Measurements from ENCODE around the gene NUDT4B.
A peak's percentile ranks its signal among the peaks of the same experiment; 100 is the strongest.
"Not testable (repeated sequence)": the region's sequence is repeated elsewhere in the genome, so short reads cannot be mapped to it uniquely, and the experiment has no call there.

NUDT4B gene

DNA sequence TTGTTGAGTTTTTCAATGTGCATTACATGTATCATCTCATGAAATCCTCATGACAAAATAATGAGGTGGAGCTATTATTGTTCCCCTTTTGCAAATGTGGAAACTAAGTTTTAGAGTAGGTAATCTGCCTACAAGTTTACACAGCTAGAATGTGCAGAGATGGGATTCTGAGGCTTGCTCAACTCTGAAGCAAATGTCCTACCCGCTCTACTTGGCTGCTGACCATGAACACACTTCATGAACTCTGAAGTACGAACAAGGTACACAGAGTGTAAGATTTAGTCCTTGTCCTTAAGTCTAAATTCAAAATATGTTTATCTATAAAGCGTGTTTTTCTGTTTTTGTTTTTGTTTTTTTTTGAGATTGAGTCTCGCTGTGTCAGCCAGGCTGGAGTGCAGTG lies 5.4 kb upstream of the NUDT4B start:
- not testable (repeated sequence) for DNase-seq

DNA sequence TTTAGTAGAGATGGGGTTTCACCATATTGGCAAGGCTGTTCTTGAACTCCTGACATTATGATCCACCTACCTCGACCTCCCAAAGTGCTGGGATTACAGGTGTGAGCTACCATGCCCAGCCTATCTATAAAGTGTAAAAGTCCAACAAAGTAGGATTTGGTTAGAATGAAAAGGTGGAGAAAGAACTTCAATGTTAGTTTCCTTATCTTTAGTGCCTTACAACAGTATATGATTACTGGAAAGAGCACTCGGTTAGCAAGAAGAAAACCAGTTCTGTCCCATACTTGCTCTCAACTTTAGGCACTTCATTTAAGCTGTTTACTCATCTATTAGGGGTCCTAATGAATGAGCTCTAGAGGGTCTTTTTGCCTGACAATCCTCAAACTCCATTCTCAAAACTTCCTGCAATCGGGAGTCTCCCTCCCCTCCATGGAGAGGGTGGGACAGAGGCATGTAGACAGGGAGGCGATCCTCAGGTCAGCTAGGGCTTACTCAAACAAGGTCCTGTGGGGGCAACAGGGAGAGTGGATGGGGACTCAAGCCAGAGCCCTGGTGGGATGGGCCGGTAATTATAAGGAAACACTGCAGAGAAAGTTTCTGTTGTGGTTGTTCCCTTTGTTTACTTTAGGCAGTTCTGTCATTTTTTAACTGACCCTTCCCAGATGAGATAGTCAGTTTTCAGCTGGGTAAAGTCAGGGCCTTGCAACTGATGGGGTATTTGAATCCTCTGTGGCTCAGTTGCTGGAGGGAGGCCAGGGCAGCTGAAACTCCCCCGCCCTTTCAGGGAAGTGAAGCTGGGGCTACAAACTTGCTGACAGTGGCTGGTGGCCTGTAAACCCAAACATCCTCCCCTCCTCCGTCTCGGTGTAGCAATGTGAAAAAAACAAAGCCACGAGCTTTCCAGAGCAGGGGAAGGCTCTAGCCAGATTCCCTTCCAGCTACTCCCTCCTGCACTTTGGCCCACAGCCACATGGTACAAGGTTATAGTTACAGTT lies 4.6 kb upstream of the NUDT4B start:
- DNase-seq, result not testable (repeated sequence)

DNA sequence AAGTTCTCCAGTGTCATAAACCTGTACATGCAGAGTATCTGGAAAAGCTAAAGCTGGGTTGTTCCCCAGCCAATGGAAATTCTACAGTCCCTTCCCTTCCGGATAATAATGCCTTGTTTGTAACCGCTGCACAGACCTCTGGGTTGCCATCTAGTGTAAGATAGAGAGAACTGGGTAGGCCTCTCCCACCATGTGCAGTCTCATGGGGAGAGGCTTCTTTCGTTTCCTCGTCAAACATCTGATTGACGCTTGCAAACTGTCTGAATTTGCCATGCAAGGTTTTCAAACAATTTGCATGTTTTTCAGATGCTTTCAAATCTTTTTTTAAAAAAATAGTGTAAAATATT lies 734 bp downstream of the NUDT4B start:
- not testable (repeated sequence) for DNase-seq

DNA sequence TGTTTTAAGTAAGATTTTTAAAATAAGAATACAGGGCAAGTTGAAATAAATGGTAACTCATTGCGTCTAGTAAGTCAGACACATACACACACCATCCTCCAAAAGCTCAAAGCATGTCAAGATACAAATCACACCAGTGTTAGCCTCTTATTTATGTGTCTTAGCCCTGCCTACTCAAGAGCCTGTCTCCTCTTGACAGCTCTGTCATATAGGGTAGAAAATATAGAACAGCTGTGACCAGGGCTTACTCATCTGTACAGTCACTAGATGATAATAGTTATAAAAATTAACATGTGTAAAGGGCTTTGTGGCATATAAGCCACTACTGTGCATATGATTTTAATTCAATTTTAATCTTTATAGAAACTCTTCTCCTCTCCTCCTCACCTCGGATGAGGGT lies 7.7 kb downstream of the NUDT4B start:
- DNase-seq, result not testable (repeated sequence)

DNA sequence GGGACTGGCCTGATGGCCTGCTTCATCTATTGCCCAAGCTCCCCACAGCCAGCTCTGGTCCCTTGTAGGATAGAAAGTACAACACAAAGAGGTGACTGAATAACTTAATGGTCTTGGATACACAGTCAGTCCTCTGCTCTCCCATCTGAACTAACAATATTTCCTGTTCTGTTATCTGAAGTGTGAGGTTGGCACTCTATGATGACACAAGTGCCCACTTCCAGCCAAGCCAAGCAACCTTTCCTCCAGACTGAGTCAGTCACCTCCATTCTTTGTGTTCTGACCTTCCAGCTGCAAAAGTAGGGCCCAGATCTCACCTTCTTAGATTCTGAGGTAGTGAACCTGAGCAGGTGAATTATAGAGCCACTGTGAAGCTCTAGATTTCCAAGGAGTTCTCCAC lies 8.9 kb downstream of the NUDT4B start:
- not testable (repeated sequence) for DNase-seq

DNA sequence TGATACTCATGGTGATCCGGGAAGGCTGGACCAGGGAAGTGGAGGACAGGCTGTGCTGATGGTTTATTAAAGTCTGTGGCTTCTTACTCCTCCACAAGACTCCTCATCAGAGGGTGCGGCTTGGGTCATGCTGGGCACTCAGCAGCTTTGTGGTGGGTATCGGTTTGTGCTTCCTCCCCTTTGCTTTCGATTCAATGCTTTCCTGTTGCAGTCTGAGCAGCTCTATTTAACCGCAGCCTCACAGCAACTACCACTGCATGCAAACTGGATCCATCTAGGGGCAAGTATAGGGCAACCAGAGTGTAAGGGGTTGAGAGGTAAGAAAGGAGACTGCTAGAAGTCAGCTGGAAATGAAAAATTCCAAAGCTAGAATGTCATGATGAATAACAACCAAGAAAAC lies 9.8 kb downstream of the NUDT4B start:
- DNase-seq, result not testable (repeated sequence)

DNA sequence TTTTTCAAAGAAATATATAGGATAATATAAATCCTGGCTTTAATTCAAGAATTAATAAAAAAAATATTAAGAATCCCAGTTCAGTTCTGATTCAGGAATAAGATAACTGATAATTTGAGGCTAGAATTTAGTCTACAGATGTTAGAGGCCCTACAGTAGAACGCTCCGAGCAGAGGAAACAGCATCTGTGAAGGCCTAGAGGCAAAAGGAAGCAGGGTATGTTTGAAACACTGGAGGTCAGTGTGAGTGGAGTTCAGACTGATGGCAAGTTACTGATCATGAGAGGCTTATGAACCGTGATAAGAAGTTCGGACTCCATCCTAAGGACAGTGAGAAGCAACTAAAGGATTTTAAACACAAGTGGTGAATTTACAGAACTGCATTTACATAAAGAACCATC lies 10.4 kb downstream of the NUDT4B start:
- not testable (repeated sequence) for DNase-seq

DNA sequence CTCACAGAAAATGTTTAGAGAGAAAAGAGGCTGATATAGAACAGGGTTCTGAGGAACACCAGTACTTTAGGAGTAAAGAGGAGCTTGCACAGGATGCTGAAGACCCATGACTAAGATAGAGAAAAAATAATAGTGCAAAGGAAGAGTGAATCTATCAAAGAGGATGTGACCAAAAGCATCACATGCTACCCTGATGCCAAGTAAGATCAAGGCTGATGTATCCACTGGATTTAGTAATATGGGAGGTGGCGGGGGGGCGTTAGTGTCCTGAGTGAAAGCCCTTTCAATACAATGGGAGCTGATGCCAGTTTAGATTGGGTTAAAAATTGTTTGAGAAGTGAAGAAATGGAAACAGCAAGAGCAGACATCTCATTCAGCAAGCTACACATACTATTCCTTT lies 11.2 kb downstream of the NUDT4B start:
- DNase-seq, result peak; percentile 43

DNA sequence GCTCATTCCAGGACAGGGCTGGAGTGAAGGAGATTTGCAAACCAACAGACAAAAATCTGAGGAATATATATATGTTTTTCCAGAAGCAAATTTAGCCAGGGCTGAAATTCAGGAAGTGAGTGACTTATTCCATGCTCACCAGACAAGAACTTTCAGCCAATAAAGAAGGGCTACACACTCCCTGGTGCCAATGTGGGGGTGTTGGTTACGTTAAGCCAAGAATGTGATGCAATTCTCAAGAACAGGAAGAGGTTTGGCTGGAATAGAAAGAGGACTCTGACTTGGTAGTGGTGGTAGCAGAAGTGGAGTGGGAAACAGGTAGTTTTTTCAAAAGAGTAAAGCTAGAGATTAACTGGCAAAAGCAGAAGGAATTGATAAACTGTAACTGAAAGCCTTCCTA lies 11.6 kb downstream of the NUDT4B start:
- DNase-seq, result not testable (repeated sequence)

DNA sequence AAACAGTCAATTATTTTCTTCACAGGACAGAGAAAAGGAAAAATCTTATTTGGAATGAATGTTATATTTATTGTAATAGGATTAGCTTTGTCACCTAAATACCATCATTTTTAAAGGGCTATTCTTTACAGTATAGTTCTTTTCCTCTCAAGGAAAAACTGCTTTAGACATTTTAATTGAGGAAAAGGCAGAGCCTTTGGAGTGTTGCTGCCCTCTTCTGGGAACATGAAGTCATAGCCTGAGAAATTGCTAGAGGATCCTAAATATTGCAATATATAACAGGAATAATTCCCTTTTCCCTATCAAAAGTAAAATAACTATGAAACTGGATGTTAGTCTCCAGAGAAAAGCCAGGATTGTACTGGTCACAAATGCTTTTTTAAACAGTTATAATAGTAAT lies 12.8 kb downstream of the NUDT4B start:
- not testable (repeated sequence) for DNase-seq

DNA sequence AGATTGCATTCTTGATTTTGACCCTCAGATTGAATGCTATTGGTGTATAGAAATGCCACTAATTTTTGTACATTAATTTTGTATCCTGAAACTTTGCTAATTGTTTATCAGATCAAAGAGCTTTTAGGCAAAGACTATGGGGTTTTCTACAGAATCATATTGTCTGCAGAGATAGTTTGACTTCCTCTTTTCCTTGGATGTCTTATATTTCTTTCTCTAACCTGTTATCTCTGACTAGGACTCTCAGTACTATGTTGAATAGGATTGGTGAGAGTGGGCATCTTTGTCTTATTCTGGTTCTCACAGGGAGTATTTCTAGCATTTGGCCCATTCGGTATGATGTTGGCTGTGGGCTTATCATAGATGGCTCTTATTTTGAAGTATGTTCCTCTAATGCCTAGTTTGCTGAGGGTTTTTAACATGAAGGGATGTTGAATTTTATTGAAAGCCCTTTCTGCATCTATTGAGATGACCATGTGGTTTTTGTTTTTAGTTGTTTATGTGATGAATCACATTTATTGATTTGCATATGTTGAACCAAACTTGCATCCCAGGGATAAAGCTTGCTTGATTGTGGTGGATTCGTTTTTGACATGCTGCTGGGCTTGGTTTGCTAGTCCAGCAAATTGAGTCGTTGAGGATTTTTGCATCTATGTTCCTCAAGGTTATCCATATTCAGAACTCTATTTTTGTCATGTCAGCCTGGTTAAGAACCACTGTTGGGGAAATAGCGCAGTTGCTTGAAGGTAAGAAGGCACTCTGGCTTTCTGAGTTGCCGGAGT lies 16.9 kb downstream of the NUDT4B start:
- not testable (repeated sequence) for DNase-seq

DNA sequence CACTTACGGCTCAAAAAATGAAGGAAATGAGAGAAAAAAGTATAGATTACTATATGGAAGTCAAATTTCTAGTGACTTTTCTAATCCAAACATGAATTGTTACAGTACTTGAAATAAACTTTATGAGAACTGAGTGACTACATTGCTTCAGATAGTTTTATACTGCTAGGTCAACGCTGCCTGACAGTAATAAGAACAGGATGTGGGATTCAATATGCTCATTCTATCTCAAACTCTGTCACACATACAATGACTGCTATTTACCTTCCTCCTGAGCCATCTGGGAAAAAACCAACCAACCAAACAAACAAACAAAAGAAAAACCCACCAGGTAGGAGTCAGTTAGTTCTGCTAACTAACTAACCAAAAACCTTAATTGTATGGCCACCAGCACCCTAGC lies 20.0 kb downstream of the NUDT4B start:
- DNase-seq, result not testable (repeated sequence)

DNA sequence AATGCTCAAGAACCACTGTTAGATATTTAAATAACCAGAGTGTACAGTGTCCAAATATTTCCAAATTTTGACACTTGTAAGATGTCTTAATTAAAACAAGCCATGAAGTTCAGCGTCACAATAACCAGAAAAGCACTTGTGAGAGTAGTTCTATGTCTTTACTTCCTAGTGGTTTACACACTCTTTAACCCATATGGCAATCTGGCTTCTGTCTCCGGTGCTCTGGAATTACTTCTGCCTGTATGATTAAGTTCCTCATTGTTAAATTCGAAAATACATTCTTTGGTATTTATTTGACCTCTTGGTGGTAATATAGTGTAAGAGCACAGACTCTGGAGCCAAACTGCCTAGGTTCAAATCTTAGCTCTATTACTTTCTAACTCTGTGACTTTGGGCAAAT lies 20.9 kb downstream of the NUDT4B start:
- DNase-seq, result not testable (repeated sequence)

DNA sequence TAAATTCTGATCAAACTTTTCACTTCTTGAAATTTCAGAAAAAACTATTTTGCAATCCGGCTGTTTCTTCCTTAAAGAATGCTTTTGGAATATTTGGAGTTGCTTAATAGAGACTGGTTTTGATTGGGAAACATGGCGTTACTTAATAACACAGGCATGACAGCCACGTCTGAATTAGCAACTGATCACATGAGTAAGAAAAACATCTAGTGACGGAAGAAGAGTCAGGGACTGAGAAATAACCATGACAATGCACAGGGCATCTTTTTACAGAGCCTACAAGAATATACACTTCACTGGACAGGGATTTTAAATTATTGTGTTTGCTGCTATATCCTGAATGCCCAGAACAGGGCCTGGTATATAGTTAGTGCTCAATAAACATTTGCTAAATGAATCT lies 25.1 kb downstream of the NUDT4B start:
- DNase-seq, result not testable (repeated sequence)

DNA sequence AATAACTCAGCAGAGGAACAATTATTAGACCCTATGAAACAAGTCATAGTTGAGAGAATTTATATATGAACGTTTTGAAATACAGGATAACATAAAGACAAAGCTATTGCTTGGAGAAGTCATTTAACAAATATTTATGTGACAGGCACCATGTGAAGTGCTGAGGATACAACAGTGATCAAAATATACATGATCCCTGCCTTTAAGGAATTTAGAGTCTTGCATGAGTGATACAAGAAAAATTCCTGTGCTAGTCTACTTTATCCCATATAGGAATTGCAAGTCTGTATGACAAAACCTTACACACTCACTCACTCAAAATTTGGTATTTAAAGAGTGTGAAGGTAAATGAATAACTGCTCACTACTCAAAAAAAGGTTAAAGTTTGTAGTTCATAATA lies 25.5 kb downstream of the NUDT4B start:
- not testable (repeated sequence) for DNase-seq

DNA sequence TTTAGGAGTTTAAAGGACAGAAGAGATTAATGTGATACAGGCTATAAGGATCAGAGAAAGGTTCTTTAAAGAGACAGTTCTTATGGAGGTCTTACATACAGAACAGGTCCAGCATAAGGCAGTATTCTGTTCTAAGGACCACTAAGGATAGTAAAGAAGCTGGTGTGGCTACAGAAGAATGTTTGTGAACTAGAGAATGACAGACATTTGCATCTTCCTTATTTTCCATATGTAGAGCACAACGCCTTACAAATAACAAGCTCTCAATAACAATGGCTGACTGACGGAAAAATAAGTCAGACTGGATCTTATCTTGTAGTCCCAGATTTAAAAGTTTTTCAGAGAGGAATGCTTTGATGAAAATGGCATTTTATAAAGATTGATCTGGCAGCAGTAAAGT lies 26.7 kb downstream of the NUDT4B start:
- DNase-seq, result not testable (repeated sequence)

DNA sequence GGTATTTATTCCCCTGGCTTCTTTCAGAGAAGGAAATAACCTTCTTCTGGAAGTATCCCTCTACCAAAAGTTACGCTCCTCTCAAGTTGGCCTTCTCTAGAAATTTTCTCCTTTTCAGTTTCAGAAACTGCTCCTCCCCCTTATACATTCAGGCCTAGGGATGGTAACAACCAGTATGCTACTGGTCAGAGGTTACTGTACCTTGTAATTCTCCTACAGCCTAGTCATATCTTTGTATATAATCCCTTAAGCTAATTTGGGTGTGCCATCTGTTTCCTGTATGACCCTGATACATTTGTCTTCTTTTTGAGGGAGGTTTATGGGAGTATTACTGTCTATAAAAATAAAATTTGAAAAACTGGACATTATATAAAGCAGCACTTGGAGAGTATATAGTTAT lies 29.1 kb downstream of the NUDT4B start:
- DNase-seq, result not testable (repeated sequence)

DNA sequence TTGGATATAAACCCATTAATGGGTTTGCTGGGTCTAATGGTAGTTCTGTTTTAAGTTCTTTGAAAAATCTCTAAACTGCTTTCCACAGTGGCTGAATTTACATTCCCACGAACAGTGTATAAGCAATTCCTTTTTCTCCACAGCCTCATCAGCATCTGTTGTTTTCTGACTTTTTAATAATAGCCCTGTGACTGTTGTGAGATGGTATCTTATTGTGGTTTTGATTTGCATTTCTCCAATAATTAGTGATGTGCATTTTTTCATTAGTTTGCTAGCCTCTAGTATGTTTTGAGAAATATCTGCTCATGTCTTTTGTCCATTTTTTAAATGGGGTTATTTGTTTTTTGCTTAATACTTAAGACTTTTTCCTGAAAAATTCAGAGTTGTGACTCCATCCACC lies 31.8 kb downstream of the NUDT4B start:
- DNase-seq, result not testable (repeated sequence)

DNA sequence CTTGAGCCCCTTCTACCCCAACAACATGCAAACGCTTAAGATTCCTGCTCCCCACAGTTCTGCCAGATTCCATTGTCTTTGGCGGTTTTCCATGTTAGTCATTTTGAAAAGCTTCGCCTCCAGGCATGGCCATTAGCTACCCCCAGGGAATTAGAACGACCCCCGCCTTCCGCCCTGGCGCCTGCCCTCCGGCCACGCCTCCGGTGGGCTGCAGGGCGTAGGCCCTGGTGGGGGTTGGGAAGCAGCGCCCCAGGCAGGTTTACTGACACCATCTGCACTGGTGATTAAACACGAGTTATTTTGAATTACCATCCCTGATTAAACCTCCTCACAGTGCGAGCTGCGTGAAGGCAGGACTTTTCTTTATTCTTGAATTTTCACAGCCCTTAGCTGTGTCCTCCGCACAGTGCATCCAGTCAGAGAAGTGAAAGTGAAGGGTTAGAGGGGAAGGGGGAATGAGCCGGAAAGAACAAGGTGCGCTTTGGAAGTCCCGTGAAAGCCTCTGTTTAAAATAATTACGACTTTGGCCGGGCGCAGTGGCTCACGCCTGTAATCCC lies 43.0 kb downstream of the NUDT4B start:
- DNase-seq, result not testable (repeated sequence)

DNA sequence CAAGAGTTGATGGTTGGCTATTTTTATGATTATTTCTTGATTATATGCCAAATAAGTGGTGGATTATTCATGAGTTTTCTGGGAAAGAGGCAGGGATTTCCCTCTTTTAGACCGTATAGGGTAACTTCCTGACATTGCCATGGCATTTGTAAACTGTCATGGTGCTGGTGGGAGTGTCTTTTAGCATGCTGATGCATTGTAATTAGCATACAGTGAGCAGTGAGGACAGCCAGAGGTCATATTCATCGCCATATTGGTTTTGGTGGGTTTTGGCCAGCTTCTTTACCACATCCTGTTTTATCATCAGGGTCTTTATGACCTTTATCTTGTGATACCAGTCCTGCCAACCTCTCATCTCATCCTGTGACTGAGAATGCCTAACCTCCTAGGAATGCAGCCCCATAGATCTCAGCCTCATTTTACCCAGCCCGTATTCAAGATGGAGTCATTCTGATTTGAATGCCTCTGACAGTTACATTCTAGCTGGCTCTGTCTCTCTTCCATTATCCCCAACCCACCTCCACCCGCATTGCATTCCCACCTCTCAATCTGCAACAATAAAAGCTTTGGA lies 45.3 kb downstream of the NUDT4B start:
- not testable (repeated sequence) for DNase-seq

All from activated CD4-positive, alpha-beta T cell treated with anti-CD3 and anti-CD28 coated beads, Interleukin-2, Interleukin-6, amounts not matched to agents 100 ng/mL and 50 ng/mL, durations not matched to agents 16 hours and 8 hours (primary cell).